Measurements from ENCODE around the gene CCDC85C. TPM values are rescaled to one million over a fixed set of nuclear protein-coding genes. Genes with fewer than 3 reads are reported as not detected.

Gene CCDC85C
- total and polyA plus RNA-seq, 10 of the 15 experiments (the other 5 are each of a cell fraction or from before 2014, with no cell fraction given) = 0.03 to 3.6 (median 1.1) TPM

DNA sequence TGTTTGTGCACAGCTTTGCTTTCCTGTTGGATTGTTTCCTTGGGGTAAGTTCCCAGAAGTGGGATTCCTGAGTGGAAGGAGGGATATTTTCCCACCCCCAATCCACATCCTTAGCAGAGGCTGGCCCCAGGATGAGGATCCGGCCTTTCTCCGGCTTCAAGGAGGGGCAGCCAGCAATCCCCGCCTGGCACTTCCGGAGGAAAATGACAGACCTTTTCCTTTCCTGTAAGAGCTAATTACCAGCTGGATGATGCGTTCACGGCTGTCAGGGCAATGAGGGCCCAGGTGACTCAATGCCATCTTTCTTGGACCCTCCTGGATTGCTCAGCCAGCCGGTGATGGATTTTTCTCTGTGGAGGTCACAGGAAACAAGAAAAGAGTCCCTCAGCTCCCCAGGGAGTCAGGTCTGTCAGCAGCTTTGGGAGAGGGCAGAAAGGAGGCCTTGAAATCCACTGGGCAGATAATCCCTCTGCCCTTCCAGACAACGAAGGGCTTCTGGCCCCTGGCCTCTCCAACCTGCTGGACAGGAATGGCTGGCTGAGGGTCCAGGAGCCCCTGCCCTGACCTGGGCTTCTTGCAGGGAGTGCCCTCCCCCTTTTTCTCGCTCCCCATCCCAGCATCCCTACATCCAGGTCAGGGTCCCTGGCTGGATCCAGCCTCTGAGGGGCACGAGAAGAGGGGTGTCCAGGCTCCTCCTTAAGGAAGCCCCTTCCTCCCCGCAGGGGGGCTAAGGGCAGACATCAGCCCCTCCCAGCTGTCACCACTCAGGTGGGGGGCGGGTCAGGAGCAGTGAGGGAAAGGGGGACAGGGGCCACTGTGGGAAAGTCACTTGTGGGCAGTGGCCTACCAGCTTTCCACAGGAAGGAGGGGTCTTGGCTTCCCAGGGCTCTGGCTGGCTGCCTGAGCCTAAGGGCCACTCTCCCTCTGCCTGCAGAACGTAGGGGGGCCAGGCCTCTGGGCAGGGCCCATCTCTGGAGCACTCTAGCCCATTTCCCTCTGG is 16.1 kb upstream of the CCDC85C start (continued):
- TF ChIP-seq YY1 (IDR thresholded peaks at IDR 0.05; ENCODE audit: low read depth, low read length) = no peak

GRCh38 chr14:99616832-99617800 is 13.1 kb upstream of the CCDC85C start:
- no peaks in the 10 kb centered on the region for H4K20me1 ChIP-seq (ENCODE audit: control insufficient read depth, insufficient read depth)
- WGBS (ENCODE audit: insufficient coverage, insufficient replicate concordance, low lambda C conversion rate, missing lambda C conversion rate) = 20% methylated on average over 16 of the region's 16 CpGs
- no peak for FAIRE-seq
- TF ChIP-seq TAF1 (IDR thresholded peaks at IDR 0.05; ENCODE audit: borderline replicate concordance, low read depth, low read length) (no peak), STAT3 (IDR thresholded peaks at IDR 0.05; ENCODE audit: low read depth, low read length) (no peak), SKIL (IDR thresholded peaks at IDR 0.05; ENCODE audit: low read depth, poor library complexity, severe bottlenecking) (no peak), SIN3A (IDR thresholded peaks at IDR 0.05; ENCODE audit: low read depth, low read length) (no peak), PML (IDR thresholded peaks at IDR 0.05; ENCODE audit: low read length) (no peak), NR2F1 (conservative IDR thresholded peaks at IDR 0.05) (no peak), MYC (IDR thresholded peaks at IDR 0.05; ENCODE audit: insufficient read depth, insufficient read length, insufficient replicate concordance, low read length, severe bottlenecking) (no peak), RB1 (IDR thresholded peaks at IDR 0.05; ENCODE audit: borderline replicate concordance) (no peak), NFYA (IDR thresholded peaks at IDR 0.05; ENCODE audit: borderline replicate concordance, low read depth, low read length) (no peak), MEF2B (IDR thresholded peaks at IDR 0.05; ENCODE audit: partially characterized antibody, poor library complexity, severe bottlenecking) (no peak), SREBF1 (IDR thresholded peaks at IDR 0.05; ENCODE audit: low read length) (no peak), FOXM1 (IDR thresholded peaks at IDR 0.05; ENCODE audit: low read depth, low read length) (no peak)
- TF ChIP-seq, protein P1, sequence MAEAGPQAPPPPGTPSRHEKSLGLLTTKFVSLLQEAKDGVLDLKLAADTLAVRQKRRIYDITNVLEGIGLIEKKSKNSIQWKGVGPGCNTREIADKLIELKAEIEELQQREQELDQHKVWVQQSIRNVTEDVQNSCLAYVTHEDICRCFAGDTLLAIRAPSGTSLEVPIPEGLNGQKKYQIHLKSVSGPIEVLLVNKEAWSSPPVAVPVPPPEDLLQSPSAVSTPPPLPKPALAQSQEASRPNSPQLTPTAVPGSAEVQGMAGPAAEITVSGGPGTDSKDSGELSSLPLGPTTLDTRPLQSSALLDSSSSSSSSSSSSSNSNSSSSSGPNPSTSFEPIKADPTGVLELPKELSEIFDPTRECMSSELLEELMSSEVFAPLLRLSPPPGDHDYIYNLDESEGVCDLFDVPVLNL (IDR thresholded peaks at IDR 0.05; ENCODE audit: low read depth, low read length) = no peak
- TF ChIP-seq, protein P2, sequence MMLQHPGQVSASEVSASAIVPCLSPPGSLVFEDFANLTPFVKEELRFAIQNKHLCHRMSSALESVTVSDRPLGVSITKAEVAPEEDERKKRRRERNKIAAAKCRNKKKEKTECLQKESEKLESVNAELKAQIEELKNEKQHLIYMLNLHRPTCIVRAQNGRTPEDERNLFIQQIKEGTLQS (IDR thresholded peaks at IDR 0.05; ENCODE audit: borderline replicate concordance, extremely low read depth, low read depth, low read length) = no peak

More at GRCh38 chr14:99616832-99617800, 13.1 kb upstream of the CCDC85C start:
- H2AFZ ChIP-seq (ENCODE audit: control insufficient read depth, low read depth, low read length) = no peak overlapping the region
- intact Hi-C loops (cut with micrococcal nuclease; ENCODE audit: unreplicated experiment) = no loop called here
- no peak overlapping the region for H3K4me3 ChIP-seq
- H3K4me1 ChIP-seq (ENCODE audit: control insufficient read depth, insufficient read depth, low read length) = no peaks in the 10 kb centered on the region
- H3K36me3 ChIP-seq (ENCODE audit: control insufficient read depth in 2 of 2, insufficient read depth in 2 of 2, low read length in 1 of 2) = no peaks in the 10 kb centered on the region
- peaks cover 0 to 3% of the 10 kb centered on the region in 2 experiments; a peak in 3 of 4 replicates for H3K27me3 ChIP-seq (replicated peaks in 1 of 2; ENCODE audit: control insufficient read depth in 2 of 2, insufficient read depth in 2 of 2, low read length in 1 of 2)
- no peaks in the 10 kb centered on the region for H3K79me2 ChIP-seq (ENCODE audit: control insufficient read depth, insufficient read depth, low read length)
- H3K27ac ChIP-seq (ENCODE audit: control insufficient read depth, insufficient read depth) = no peak overlapping the region
- ChIA-PET RAD21 (ENCODE audit: unreplicated experiment) (interaction anchor here (1.4 kb wide), 1 partner anchor 11 kb away, joined by 6 read pairs; no protein-coding TSS in a partner anchor), POLR2A (interaction anchor here (0.7 kb wide), 1 partner anchor 136 kb away, joined by 3 read pairs; the partner anchor contains the start of gene SETD3), SMC1A (ENCODE audit: uncharacterized antibody, unreplicated experiment) (interaction anchor here (1.0 kb wide), 1 partner anchor 11 kb away, joined by 3 read pairs; no protein-coding TSS in a partner anchor), CTCF (interaction anchor here (1.3 kb wide), 1 partner anchor 11 kb away, joined by 4 read pairs; no protein-coding TSS in a partner anchor)
- ATAC-seq = no peak
- no TSS peak for BruUV-seq (replicated peaks)
- H3K9me3 ChIP-seq (replicated peaks; ENCODE audit: control insufficient read depth, insufficient read depth, low read length) = no peaks in the 10 kb centered on the region
- in situ Hi-C loops (cut with MboI) = no loop called here
- H3K4me2 ChIP-seq (ENCODE audit: control insufficient read depth, insufficient read depth) = no peak overlapping the region
- no peak for DNase-seq (ENCODE audit: low read depth, low spot score)
- H3K9ac ChIP-seq (ENCODE audit: control insufficient read depth, insufficient read depth, low read length) = no peak overlapping the region

Measured in GM12878 (cell line).